Activated gamma-delta T cell treated with Interleukin-2 at 50 U/mL for 16 hours (primary cell): ENCODE results near the gene MAD2L2.

Experiments
- DNase-seq: peaks from one replicate; pipeline ENCODE4 v3.0.0-alpha.2; 2020

Gene MAD2L2

GRCh38 chr1:11681071-11681771, at the start of gene MAD2L2:
Gene MAD2L2, minus strand, starts transcription at chr1:11681148. Its CDS starts 547 bp downstream, at chr1:11680601.
- DNase-seq, result peak; percentile 87

GRCh38 chr1:11730429-11730891, 49.5 kb upstream of the MAD2L2 start:
- DNase-seq, result peak; percentile 48

DNA sequence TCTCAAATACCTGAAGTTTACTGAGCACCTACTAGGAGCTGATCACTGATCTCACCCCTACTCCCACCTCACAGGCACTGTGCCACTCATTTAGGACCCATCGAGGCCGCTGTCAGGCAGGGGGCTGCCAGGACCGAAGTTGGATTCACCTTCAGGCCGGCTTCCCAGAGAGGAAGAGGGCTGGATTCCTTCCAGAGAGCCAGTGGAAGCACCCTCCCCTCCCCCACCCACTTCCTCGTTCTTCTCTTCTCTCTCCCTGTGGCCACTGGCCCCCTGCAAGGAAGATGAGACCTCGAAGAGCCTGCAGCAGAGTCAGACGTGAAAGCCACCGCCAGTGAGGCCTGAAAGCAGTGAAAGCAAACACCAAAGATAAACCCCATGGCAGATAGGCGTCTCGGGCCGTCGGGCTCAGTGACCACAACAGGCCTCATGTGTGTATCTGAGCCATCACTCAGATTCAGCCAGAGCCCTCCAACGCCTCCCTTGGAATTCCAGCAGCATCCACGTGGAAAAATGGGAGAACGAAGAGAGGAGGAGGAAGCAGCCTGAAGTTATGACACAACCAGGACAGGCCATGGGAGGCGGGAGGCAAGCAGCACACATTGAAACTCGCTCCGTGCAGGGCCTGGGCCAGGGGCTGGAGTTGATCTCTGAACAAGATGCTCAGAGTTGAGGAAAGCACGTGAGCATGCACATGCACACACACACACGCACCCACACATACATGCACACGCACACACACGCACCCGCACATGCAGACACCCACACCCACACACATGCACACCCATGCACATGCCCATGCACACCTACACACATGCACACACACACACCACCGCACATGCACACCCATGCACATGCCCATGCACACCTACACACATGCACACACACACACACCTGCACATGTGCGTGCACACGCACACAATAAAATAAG, 48.8 kb upstream of the MAD2L2 start:
- DNase-seq, result no peak

DNA sequence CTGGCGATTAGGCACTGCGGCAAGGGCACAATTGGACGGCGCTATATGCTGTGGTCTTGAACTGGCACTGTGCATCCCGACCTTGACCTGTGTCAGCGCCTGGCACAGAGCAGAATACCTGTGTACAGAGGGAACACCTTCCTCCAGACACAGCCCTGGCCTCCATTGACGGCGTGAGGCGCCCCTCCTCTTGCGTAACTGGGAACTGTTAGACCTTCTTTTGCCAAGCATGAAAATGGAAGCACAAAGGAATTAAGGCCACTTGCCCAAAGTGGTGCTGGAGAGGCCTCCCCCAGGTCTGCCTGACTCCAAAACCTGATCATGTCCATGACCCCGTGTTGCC, 48.2 kb upstream of the MAD2L2 start:
- DNase-seq, result no peak

DNA sequence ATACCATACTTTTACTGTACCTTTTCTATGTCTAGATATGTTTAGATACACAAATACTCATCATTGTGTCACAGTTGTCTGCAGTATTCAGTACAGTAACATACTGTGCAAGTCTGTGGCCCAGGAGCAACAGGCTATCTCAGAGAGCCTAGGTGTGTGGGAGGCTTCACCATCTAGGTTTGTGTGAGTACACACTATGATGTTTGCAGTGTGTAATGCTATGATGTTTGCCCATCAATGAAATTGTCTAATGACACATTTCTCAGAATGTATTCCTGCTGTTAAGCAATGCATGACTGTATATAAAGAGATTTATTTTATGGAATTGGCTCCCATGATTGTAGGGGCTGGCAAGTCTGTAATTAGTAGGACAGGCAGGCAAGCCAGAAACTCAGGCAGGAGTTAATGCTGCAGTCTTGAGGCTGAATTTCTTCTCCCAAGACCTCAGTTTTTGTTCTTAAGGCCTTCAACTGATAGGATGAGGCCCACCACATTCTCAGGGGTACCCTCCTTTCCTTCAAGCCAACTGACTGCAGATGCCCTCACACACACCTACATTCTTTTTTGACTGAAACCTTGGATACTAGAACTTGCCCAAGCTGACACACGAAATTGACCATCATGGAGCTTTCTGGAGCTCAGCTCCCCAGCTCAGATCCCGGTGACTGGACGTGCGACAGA, 47.3 kb upstream of the MAD2L2 start:
- no peak for DNase-seq

DNA sequence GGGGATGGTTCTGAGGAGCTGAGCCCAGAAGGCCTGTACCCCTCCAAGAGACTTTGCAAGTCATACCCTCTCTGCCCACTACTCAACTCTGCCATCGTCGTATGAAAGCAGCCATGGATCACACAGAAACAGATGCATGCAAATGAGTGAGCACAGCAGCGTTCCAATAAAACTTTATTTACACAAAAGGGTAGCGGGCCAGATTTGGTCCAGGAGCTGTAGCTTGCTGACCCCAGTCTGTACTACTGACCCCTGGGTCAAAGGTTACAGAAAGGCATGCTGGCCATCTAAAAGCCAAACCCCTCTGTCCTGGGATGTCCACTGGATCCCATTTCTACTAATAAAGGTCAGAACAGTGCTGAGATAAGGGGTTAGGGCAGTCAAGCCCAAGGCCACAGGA, 46.2 kb upstream of the MAD2L2 start:
- DNase-seq, result no peak

DNA sequence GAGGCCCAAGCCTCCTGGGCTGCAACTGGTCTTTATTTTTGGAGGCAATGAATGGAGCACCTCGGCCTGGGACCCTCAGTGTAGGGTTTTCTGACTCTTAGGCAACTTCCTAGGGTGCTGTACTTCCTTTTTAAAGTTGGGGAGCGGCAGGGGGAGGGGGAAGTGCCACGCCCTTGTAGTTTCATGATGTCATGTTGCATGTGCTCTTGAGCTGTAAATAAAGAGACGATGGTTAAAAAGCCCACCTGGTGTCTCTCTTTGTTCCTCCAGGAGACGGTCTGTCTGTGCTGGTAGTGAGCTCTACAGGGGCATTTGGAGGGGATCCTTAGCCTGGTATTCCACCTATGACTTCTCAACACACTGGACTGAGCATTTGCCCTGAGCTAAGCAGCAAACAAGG, 44.7 kb upstream of the MAD2L2 start:
- no peak for DNase-seq

GRCh38 chr1:11722538-11722937, 41.6 kb upstream of the MAD2L2 start:
- DNase-seq, result no peak

- no peak for DNase-seq
These were observed 40.4 kb upstream of the MAD2L2 start for GRCh38 chr1:11721311-11721710.

- no peak for DNase-seq
These were observed 39.6 kb upstream of the MAD2L2 start for GRCh38 chr1:11720525-11720924.

GRCh38 chr1:11720033-11720376, 39.1 kb upstream of the MAD2L2 start:
- DNase-seq, result no peak

DNA sequence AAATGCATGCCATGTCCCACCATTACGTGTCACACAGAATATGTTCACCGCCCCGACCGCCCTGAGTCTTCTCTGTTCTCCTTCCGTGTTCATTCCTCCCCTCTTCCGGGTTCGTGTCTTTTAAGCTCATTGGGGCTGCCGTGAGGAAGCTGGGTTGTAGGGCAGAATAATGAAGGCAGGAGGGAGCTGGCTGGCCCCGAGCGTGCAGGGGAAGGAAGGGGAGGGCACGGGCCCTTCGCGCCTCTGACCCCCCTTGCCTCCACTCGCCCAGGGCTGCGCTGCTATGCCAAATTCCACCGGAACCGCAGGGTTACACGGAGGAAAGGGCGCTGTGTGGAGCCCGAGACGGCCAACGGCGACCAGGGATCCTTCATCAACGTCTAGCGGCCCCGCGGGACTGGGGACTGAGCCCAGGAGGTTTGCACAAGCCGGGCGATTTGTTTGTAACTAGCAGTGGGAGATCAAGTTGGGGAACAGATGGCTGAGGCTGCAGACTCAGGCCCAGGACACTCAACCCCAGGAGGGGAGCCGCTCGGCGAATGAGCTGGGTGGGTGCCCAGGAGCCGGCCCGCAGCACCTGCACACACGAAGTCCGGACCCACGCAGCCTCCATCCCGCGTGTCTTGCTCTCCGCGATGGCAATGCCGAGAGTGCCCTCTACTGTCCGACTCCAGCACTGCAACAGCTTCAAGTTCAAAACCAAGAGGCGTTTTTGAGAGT, 38.5 kb upstream of the MAD2L2 start:
- peak; percentile 89 for DNase-seq

DNA sequence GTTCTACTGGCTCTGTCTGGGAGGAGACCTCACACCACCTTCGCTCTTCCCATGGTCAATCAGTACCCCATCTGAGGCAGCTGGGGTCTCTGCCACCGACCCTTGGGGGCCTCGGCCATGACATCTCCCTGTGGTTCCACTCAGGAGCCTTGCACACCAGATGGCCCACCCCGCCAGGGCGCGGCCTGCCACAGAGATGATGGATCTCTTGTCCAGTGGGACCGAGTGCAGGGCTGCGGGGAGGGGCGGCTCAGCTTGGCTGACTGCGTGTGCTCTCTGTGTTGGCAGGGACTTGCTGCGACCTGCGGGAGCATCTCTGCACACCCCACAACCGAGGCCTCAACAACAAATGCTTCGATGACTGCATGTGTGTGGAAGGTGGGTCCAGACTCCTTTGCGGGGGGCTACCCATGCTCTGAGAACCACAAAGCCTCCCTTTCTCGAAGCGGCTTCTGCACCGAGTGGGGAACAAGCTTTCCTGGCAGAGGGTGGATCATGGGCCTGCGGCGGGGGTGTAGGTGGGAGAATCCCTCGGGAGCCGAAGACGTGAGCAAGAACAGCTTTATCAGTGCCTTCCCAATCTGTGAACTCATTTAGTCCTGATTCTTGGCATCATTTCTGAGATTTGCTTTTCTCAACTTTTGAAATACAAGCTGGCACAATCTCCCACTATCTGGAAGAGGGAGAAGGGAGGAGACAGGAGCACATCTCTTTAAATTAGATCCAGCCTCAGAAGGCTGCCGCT, 34.1 kb upstream of the MAD2L2 start:
- no peak for DNase-seq

- no peak for DNase-seq
These were observed 32.1 kb upstream of the MAD2L2 start for GRCh38 chr1:11713095-11713494.

- DNase-seq, result no peak
These were observed 31.3 kb upstream of the MAD2L2 start for GRCh38 chr1:11712285-11712684.

- DNase-seq, result no peak
These were observed 30.5 kb upstream of the MAD2L2 start for GRCh38 chr1:11711490-11711889.

GRCh38 chr1:11708554-11709350, 27.8 kb upstream of the MAD2L2 start:
- DNase-seq, result no peak

DNA sequence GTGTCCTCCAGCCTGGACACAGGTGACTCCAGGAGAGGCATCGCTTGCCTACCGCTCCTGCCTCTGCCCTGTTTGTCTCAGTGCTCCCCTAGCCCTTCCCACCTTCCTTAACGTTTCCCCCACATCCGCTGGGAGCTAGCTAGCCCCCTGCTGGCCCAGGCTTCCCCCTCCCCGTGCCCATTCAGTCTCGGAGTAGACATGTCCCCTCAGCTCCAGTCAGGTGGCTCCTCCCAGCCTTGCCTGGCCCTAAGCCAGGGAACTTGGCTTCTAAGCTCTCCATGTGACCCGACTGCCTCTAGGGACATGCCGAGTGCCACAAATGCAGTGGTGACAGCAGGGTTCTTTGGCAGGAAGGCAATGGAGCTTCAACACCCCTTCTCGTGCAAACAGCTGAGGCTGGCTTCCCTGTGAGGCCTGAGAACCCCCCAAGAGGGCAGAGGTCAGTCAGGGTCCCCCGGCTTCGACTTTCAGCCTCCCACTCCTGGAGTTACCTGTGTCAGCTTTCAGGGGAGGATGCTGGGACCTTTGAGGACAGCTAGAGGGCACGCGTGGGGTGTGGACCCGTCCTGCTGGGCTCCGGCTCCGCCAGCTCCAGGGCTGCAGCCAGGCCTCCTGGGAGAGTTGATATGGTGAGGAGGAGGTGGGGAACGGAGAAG, 26.8 kb upstream of the MAD2L2 start:
- DNase-seq, result no peak

DNA sequence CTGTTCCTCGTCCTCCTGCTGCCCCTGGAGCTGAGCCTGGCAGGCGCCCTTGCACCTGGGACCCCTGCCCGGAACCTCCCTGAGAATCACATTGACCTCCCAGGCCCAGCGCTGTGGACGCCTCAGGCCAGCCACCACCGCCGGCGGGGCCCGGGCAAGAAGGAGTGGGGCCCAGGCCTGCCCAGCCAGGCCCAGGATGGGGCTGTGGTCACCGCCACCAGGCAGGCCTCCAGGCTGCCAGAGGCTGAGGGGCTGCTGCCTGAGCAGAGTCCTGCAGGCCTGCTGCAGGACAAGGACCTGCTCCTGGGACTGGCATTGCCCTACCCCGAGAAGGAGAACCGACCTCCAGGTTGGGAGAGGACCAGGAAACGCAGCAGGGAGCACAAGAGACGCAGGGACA, 25.3 kb upstream of the MAD2L2 start:
- DNase-seq, result no peak

DNA sequence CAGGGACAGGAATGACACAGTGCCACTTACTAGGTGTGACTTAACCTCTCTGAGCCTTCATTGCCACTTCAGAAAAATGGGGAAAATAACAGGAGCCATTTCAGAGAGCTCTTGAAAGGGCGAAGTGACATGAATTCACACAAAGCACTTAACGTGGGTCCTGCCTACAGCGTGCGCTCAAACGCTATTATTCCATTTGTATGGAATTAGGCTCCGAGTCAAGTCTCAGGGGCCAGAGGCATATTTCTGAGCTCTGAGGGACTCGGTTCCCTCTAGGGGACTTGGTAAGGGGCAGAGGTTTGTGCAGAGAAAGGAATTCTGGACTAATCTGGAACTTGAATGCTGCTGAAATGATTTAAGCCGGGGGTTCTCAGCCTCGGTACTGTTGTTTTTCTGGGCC, 24.6 kb upstream of the MAD2L2 start:
- no peak for DNase-seq
